Heart right ventricle (tissue), 16 donors: ENCODE measurements around the gene GCA. TPM values are rescaled to one million over a fixed set of nuclear protein-coding genes. Genes with fewer than 3 reads are reported as not detected.

ENCODE experiments used
- ATAC-seq, 8 donors: fragments of 200-7000 bp; cut with Tn5 transposase; one replicate each; pipeline ENCODE4 v1.9.1; 2020; ENCODE audit warnings: mild to moderate bottlenecking in 8 of 8, moderate library complexity in 8 of 8, moderate number of reproducible peaks in 1 of 8
- DNase-seq, 2 donors: peaks; one replicate each; pipeline ENCODE4 v3.0.0-alpha.2; 2020
- H3K27ac ChIP-seq, 10 donors: fragments of 200-600 bp; sonication (generic) in 2 of 10; one replicate each; pipeline versions ENCODE4 v1.5.0 to v1.8.0; 2020 to 2022; ENCODE audit warnings: mild to moderate bottlenecking in 3 of 10
- H3K27me3 ChIP-seq, 7 donors: fragments of 200-600 bp; one replicate each; pipeline ENCODE4 v1.8.0; 2021 to 2022; ENCODE audit warnings: mild to moderate bottlenecking in 2 of 7
- H3K36me3 ChIP-seq, 9 donors: fragments of 200-600 bp; sonication (generic) in 1 of 9; one replicate each; pipeline versions ENCODE4 v1.5.0 to v1.8.0; 2020 to 2022; ENCODE audit warnings: mild to moderate bottlenecking in 2 of 9
- H3K4me1 ChIP-seq, 9 donors: fragments of 200-600 bp; sonication (generic) in 1 of 9; one replicate each; pipeline versions ENCODE4 v1.5.0 to v1.8.0; 2020 to 2022; ENCODE audit warnings: mild to moderate bottlenecking in 4 of 9
- H3K4me3 ChIP-seq, 10 donors: fragments of 200-600 bp; sonication (generic) in 2 of 10; one replicate each; pipeline versions ENCODE4 v1.5.0 to v1.8.0; 2020 to 2022; ENCODE audit warnings: mild to moderate bottlenecking in 7 of 10, moderate library complexity in 2 of 10
- H3K9me3 ChIP-seq, 11 donors: fragments of 200-600 bp in 10 of 11; sonication (generic) in 2 of 11; one replicate each; pipeline versions ENCODE4 v1.5.0 to v1.8.0; 2013 to 2022; ENCODE audit warnings: mild to moderate bottlenecking in 2 of 11, control low read depth in 1 of 11, moderate library complexity in 1 of 11
- CTCF ChIP-seq, 9 donors: fragments of 200-600 bp; sonication (generic) in 2 of 9; IDR thresholded peaks; one replicate each; pipeline versions ENCODE4 v1.5.0 to v1.8.0; 2021 to 2022; ENCODE audit warnings: antibody characterized with exemption in 9 of 9, mild to moderate bottlenecking in 5 of 9, moderate library complexity in 1 of 9
- WGBS, 2 donors: extraction: QIAGEN DNeasy Blood & Tissue Kit; methylation state at CpG; one replicate each; pipeline ENCODE4 v1.1.7; 2013; ENCODE audit warnings: inconsistent platforms in 1 of 2; 5-methylcytosine and 5-hydroxymethylcytosine counted together
- intact Hi-C, 10 donors: fragments of 100-400 bp; cut with DNase I; formaldehyde crosslinking; loops; one replicate each; pipeline versions ENCODE4 v1.11.1 to v1.14.2; 2022
- long read RNA-seq, 3 donors: library from polyadenylated mRNA; unstranded; transcript quantifications; one replicate each; pipeline ENCODE4 v2.0.0, GENCODE V29; 2020 to 2021
- polyA plus RNA-seq, 2 donors: library from polyadenylated mRNA; stranded (reverse); fragments of 200-250 nt; gene quantifications; one replicate each; pipeline ENCODE4 v1.2.3, GENCODE V29; 2013
- total RNA-seq, 10 donors: library from RNA; stranded (reverse); fragmentation: NEBNext Ultra II Directional in 3 of 10; extraction: Animal tissue kit (Norgen Biotek cat#: 25700) in 3 of 10; gene quantifications; one replicate each; pipeline versions ENCODE4 v1.2.1 to v1.2.4, GENCODE V29; 2021 to 2023
- donor health status: Arrhythmogenic right ventricular cardiomyopathy.
- donor health status: ischemic (EF 13 %, LVEDD 7.1; RV severe dilation, severe dysfunction).
- donor health status: healthy with polysubstance abuse.
- donor health status: DM: no; HTN: yes; CAD: no.
- donor health status: DM: no; HTN: no; CAD: no.
- donor health status: ischemic (EF 25% LVEDD 6.9; RV normal size, moderate dysfunction).
- donor health status: ischemic (EF 25% LVEDD 5.7; RV mildly dilated, moderate dysfunction).
- donor health status: healthy.
- donor health status: DM: yes; HTN: yes; CAD: no.
- donor health status: Ischemic cardiomyopathy.
- donor health status: ischemic (EF 35%, LVEDD 5.7; RV mildly dilated, moderate dysfunction).
- donor health status: nonischemic (EF 11% LVEDD 7.7; RV severe dilation, severe dysfunction).
- donor health status: DM: yes; HTN: yes; CAD: no.
- donor health status: PGD.
- donor health status: ischemic (EF 29% LVEDD 5.4; RV normal size, mild dysfunction).
- donor health status: nonischemic (EF 23%, LVEDD 6.1; RV moderate dilation, normal function).

The GCA gene, protein sequence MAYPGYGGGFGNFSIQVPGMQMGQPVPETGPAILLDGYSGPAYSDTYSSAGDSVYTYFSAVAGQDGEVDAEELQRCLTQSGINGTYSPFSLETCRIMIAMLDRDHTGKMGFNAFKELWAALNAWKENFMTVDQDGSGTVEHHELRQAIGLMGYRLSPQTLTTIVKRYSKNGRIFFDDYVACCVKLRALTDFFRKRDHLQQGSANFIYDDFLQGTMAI
- total RNA-seq (10 to 100 TPM in 1 of 10 donors, 1 to 10 TPM in 9; 3.1 to 19.4 (median 6.6) TPM), polyA plus RNA-seq (1 to 10 TPM; 7.3 to 7.8 TPM)
- long read RNA-seq, donor 1, partial matches to known transcripts = 1 of 4 reads
- long read RNA-seq, donor 1, other reads (novel, unspliced or antisense) = 2 of 4 reads
- long read RNA-seq, donor 2, partial matches to known transcripts = 0 of 4 reads
- long read RNA-seq, donor 2, other reads (novel, unspliced or antisense) = 0 of 4 reads
- long read RNA-seq, donor 3, transcript GCA-204 (8 exons, 1,992 nt) = major isoform, 13 of 17 reads
- long read RNA-seq, donor 3, partial matches to known transcripts = 0 of 17 reads
- long read RNA-seq, donor 3, other reads (novel, unspliced or antisense) = 2 of 17 reads

- DNase-seq (peak; percentile 97 to 98), ATAC-seq (peak; percentile 100)
- no peaks in the 10 kb centered on the region for H3K9me3 ChIP-seq
- WGBS, 2 donors = 0 to 1% methylated on average over 55 to 57 of the region's 57 CpGs
- peak within 1 kb of the TSS in 9 of 10 donors; percentile 57 to 91 (median 76) for H3K27ac ChIP-seq
- no peaks in the 10 kb centered on the region for H3K27me3 ChIP-seq
- H3K4me3 ChIP-seq = peak within 1 kb of the TSS; percentile 68 to 92 (median 86)
- peaks cover 0 to 4% (median 0%) of the 10 kb centered on the region in 9 donors for H3K36me3 ChIP-seq
- intact Hi-C loops = no loop called here
- peaks cover 0 to 34% (median 6%) of the 10 kb centered on the region in 9 donors for H3K4me1 ChIP-seq
- TF ChIP-seq CTCF (IDR thresholded peaks at IDR 0.05) = peak in 5 of 9 donors; percentile 9 to 35 (median 16)
Observed at GRCh38 chr2:162343824-162344616, at the start of gene GCA. TSS of gene GCA (plus strand) at chr2:162344132. CDS start at chr2:162344249, 117 bp downstream.

DNA sequence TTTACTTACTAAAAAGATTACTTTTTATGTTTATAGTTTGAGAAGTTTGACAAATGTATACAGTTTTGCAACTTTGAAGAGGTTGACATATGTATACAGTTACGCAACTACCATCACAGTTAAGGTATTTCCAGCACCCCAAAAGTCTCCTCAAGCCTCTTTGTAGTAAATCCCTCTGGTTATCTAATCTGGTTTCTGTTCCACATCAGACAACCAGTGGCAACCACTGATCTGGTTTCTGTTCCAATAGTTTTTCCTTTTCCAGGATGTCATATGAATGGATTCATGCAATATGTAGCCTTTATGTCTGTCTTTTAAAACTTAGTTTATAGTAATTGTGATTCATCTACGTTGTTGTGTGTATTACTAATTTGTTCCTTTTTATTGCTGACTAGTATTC lies 48.9 kb upstream of the GCA start:
- 89 to 92% methylated on average over 2 of the region's 2 CpGs for WGBS, 2 donors
- Histone ChIP-seq H3K4me1 (peaks cover 0 to 6% (median 0%) of the 10 kb centered on the region in 9 donors), H3K4me3 (no peak overlapping the region), H3K36me3 (peaks cover 0 to 65% (median 0%) of the 10 kb centered on the region in 9 donors), H3K27me3 (no peaks in the 10 kb centered on the region), H3K9me3 (no peaks in the 10 kb centered on the region), H3K27ac (no peak overlapping the region)
- intact Hi-C loops = loop anchor here in 8 of 10 donors (5.0 to 10.0 kb wide), 8 partner anchors 73 to 710 kb away; partner anchors contain the start of gene GCG (in 1 of the 8)
- DNase-seq (no peak), ATAC-seq (no peak)
- no peak for TF ChIP-seq CTCF (IDR thresholded peaks at IDR 0.05)

DNA sequence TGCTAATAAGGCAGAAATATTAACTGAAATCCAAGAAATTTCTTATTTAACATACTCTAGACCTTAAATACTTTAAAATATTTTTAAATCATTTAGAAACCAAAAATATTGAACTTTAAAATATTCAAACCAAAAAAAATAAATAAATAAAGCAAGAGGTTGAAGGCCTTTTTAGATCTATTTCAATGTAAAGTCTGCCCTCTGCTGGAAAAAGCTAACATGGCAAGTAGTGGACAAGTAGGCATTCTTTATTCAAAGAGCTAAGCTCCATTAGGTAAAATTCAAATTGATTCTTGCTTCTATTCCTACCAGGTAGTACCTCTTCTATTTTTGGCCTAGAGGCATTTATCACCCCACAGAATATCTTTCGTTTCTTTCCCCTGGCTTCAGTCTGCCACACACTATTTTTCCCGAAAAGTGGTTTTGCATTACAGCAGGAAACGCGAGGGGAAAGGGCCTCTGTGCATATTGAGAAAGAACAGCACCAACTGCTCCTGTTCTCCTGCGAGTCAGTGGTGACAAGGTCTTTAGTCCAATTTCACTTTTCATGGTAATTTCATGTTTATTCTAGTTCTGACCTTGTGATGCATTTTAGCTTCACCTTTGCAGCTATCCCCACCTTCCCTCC lies 45.9 kb upstream of the GCA start:
- Histone ChIP-seq H3K4me3 (no peak overlapping the region), H3K4me1 (peaks cover 0 to 13% (median 0%) of the 10 kb centered on the region in 9 donors), H3K27ac (no peak overlapping the region), H3K27me3 (no peaks in the 10 kb centered on the region), H3K36me3 (peaks cover 0 to 56% (median 0%) of the 10 kb centered on the region in 9 donors), H3K9me3 (no peaks in the 10 kb centered on the region)
- peak in 3 of 8 donors; percentile 42 to 61 (median 42) for ATAC-seq
- 65 to 69% methylated on average over 5 of the region's 5 CpGs for WGBS, 2 donors
- TF ChIP-seq CTCF (IDR thresholded peaks at IDR 0.05) = peak; percentile 62 to 95 (median 86)
- intact Hi-C loops = loop anchor here in 8 of 10 donors (1.0 to 10.0 kb wide), 10 partner anchors 76 to 713 kb away; partner anchors contain the start of gene GCG (in 1 of the 8)
- peak in 1 of 2 donors; percentile 83 for DNase-seq
